Progenitor cell of endocrine pancreas (in vitro differentiated cells): ENCODE results near the gene TNNI2. TPM values are rescaled to one million over a fixed set of nuclear protein-coding genes. Genes with fewer than 3 reads are reported as not detected.

Experiments used
- DNase-seq: peaks from one replicate; pipeline ENCODE4 v3.0.0; 2021; ENCODE audit warnings: low spot score; ENCODE audit not compliant: unreplicated experiment
- H3K27ac Mint-ChIP-seq: 2 replicates; pipeline ENCODE4 v1.8.0; 2021; ENCODE audit warnings: mild to moderate bottlenecking, moderate library complexity, mixed read lengths
- H3K27me3 Mint-ChIP-seq: 2 replicates; pipeline ENCODE4 v1.8.0; 2021; ENCODE audit warnings: mixed read lengths
- H3K36me3 Mint-ChIP-seq: 2 replicates; pipeline ENCODE4 v1.8.0; 2022; ENCODE audit warnings: mixed read lengths; ENCODE audit not compliant: insufficient read depth
- H3K4me1 Mint-ChIP-seq: 2 replicates; pipeline ENCODE4 v1.8.0; 2021; ENCODE audit warnings: low read depth, mixed read lengths
- H3K4me3 Mint-ChIP-seq: 2 replicates; pipeline ENCODE4 v1.8.0; 2021; ENCODE audit warnings: low read depth, mild to moderate bottlenecking, moderate library complexity, mixed read lengths
- H3K9me3 Mint-ChIP-seq: 2 replicates; pipeline ENCODE4 v1.8.0; 2021; ENCODE audit warnings: low read depth, mixed read lengths
- microRNA-seq: library from miRNA; unstranded; fragments of <30 nt; microRNA quantifications from one replicate; pipeline ENCODE4 v1.1.0, GENCODE V29; 2020; ENCODE audit warnings: borderline number of aligned reads; ENCODE audit not compliant: unreplicated experiment
- total RNA-seq: library from RNA; stranded (reverse); gene quantifications from 2 replicates; pipeline ENCODE4 v1.2.1, GENCODE V29; 2021
- TF ChIP-seq, protein P1 (sequence below): fragments of 200-600 bp; sonication (generic); IDR thresholded peaks from one replicate; pipeline ENCODE4 v1.5.0; 2021; ENCODE audit warnings: antibody characterized with exemption, mild to moderate bottlenecking; ENCODE audit not compliant: unreplicated experiment

TNNI2 gene
- total RNA-seq, 1 donor from 2014 or later = 0.55 TPM

- no peak overlapping the region for H3K27ac Mint-ChIP-seq
- no peaks in the 10 kb centered on the region for H3K4me1 Mint-ChIP-seq
- DNase-seq = no peak
- TF ChIP-seq, protein P1, sequence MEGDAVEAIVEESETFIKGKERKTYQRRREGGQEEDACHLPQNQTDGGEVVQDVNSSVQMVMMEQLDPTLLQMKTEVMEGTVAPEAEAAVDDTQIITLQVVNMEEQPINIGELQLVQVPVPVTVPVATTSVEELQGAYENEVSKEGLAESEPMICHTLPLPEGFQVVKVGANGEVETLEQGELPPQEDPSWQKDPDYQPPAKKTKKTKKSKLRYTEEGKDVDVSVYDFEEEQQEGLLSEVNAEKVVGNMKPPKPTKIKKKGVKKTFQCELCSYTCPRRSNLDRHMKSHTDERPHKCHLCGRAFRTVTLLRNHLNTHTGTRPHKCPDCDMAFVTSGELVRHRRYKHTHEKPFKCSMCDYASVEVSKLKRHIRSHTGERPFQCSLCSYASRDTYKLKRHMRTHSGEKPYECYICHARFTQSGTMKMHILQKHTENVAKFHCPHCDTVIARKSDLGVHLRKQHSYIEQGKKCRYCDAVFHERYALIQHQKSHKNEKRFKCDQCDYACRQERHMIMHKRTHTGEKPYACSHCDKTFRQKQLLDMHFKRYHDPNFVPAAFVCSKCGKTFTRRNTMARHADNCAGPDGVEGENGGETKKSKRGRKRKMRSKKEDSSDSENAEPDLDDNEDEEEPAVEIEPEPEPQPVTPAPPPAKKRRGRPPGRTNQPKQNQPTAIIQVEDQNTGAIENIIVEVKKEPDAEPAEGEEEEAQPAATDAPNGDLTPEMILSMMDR = no peak
- H3K27me3 Mint-ChIP-seq = peaks cover 16% of the 10 kb centered on the region
- H3K9me3 Mint-ChIP-seq = no peaks in the 10 kb centered on the region
- H3K4me3 Mint-ChIP-seq = no peak overlapping the region
- H3K36me3 Mint-ChIP-seq = no peaks in the 10 kb centered on the region
Measured at GRCh38 chr11:1888347-1888753, 49.6 kb downstream of the TNNI2 start.

GRCh38 chr11:1888811-1889210 is 50.0 kb downstream of the TNNI2 start:
- H3K27ac Mint-ChIP-seq = no peak overlapping the region

DNA sequence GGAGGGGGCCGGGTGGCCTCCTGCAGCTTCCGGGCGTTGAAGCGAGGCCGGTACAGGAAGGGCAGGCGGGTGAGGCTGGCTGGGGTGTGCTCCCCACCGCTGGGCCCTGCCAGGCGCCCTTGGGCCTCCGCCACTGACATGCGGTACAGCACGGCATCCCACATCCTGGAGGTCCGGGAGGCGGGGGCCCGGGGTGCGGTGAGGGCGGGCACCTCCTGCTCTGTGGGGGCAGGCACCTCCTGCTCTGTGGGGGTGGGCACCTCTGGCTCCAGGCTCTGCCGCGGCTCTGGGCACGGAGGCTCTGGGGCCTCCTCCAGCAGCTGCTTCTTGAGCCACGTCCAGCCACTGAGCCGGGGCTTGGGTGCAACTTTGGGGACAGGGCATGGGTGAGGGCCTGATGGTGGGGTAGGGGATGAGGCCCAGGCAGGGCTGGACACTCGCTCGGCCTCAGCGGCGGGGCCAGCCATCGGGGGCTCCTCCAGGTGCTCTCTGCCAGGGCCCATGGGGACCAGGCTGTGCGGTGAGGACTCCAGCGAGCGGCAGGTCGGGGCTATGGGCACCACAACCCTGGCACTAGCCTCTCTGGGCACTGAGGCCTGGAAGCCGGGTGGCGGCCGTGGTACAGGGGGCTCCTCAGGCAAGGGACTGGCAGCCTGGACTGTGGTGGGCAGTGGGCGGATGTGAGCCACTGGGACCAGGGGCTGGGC is 50.6 kb downstream of the TNNI2 start:
- TF ChIP-seq, protein P1 = no peak
- no peaks in the 10 kb centered on the region for H3K9me3 Mint-ChIP-seq
- no peak for DNase-seq
- no peak overlapping the region for H3K27ac Mint-ChIP-seq
- no peaks in the 10 kb centered on the region for H3K4me1 Mint-ChIP-seq
- no peak overlapping the region for H3K4me3 Mint-ChIP-seq
- peaks cover 20% of the 10 kb centered on the region for H3K27me3 Mint-ChIP-seq
- H3K36me3 Mint-ChIP-seq = no peaks in the 10 kb centered on the region

More at GRCh38 chr11:1888811-1889210, 50.0 kb downstream of the TNNI2 start:
- no peaks in the 10 kb centered on the region for H3K9me3 Mint-ChIP-seq
- no peaks in the 10 kb centered on the region for H3K4me1 Mint-ChIP-seq
- H3K27me3 Mint-ChIP-seq = peaks cover 20% of the 10 kb centered on the region
- no peak overlapping the region for H3K4me3 Mint-ChIP-seq
- TF ChIP-seq, protein P1 = no peak
- no peaks in the 10 kb centered on the region for H3K36me3 Mint-ChIP-seq
- DNase-seq = no peak

DNA sequence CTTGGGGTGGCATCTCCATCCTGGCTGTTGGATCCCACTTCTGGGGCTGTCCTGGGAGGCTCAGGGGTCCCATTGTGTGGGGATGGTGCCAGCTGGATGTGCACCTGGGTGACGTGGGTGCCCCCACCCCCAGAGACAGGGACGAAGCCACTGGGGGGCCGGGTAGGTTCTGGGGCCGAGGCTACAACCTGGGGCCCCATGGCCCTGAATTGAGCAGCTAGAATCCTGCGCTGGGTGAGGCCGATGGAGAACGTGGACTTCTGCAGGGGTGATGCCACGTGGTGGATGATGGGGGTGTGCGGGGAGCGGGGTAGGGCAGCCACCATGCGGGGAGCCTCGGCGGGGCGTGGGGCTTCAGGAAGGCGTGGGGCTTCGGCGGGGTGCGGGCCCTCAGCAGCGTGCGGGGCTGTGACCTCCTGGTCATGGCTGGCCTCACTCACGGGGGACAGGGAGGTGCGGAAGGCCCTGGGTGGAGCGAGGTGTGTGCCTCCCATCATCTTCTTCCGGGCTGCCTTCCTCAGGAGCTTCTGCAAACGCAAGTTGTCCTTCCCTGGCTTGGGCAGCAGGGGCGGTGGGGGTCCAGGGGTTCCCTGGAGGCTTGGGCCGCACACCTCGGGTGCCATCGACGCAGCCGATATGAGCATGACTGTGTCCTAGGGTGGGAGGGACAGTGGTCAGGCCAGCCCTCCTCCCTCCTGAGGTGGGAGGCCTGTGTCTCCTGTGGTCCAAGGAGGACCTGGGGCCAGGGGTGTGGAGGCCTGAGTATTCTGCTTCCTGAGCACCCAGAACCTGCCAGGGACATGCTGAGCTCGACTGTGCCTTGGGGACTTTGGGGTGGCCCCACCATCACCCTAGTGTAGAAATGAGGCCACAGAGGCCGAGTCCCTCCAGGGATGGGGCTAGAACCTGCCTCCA is 51.4 kb downstream of the TNNI2 start:
- Mint-ChIP-seq H3K4me3 (no peak overlapping the region), H3K9me3 (no peaks in the 10 kb centered on the region), H3K36me3 (no peaks in the 10 kb centered on the region), H3K4me1 (no peaks in the 10 kb centered on the region), H3K27me3 (peaks cover 20% of the 10 kb centered on the region), H3K27ac (no peak overlapping the region)
- no peak for DNase-seq
- TF ChIP-seq, protein P1 = no peak

Small RNA genes within 50 kb of the gene (microRNA-seq; reads per million reads assigned to microRNA genes)
- gene MIR4298 (not detected), gene MIR7847 (not detected)

Other genes with a start within 250 kb of the TNNI2 start
- not detected in 2 replicates for gene KRTAP5-2, start 240.7 kb upstream of the TNNI2 start, total RNA-seq
- gene KRTAP5-3, start 230.5 kb upstream of the TNNI2 start, total RNA-seq = not detected in 2 replicates
- gene KRTAP5-4, start 216.8 kb upstream of the TNNI2 start, total RNA-seq = not detected in 2 replicates
- not detected in 2 replicates for gene KRTAP5-5, start 209.2 kb upstream of the TNNI2 start, total RNA-seq
- not detected in 2 replicates for gene KRTAP5-6, start 141.8 kb upstream of the TNNI2 start, total RNA-seq
- 1.2 TPM in 2 replicates for gene IFITM10, start 88.4 kb upstream of the TNNI2 start, total RNA-seq
- 158 and 163 TPM in 2 replicates for gene CTSD, start 75.1 kb upstream of the TNNI2 start, total RNA-seq
- 0.69 and 1.5 TPM in 2 replicates for gene SYT8, start 4.0 kb upstream of the TNNI2 start, total RNA-seq
- gene LSP1, start 14.1 kb downstream of the TNNI2 start, total RNA-seq = not detected in 2 replicates
- not detected in 2 replicates for gene PRR33, start 52.9 kb downstream of the TNNI2 start, total RNA-seq
- gene TNNT3, start 80.7 kb downstream of the TNNI2 start, total RNA-seq = 0.38 TPM in 1 of 2 replicates, not detected in the other
- gene MRPL23, start 108.4 kb downstream of the TNNI2 start, total RNA-seq = 38.1 and 47.2 TPM in 2 replicates
- 17,961 and 19,743 TPM in 2 replicates for gene H19, start 158.9 kb downstream of the TNNI2 start, total RNA-seq